Globus pallidus (tissue), 1 donor: ENCODE measurements around the gene ZNF37A.
"Not testable (repeated sequence)": the region's sequence is repeated elsewhere in the genome, so short reads cannot be mapped to it uniquely, and the experiment has no call there.

Experiments
- DNase-seq: peaks from one replicate; pipeline ENCODE4 v3.0.0-alpha.2; 2015; ENCODE audit warnings: low spot score

Gene ZNF37A

DNA sequence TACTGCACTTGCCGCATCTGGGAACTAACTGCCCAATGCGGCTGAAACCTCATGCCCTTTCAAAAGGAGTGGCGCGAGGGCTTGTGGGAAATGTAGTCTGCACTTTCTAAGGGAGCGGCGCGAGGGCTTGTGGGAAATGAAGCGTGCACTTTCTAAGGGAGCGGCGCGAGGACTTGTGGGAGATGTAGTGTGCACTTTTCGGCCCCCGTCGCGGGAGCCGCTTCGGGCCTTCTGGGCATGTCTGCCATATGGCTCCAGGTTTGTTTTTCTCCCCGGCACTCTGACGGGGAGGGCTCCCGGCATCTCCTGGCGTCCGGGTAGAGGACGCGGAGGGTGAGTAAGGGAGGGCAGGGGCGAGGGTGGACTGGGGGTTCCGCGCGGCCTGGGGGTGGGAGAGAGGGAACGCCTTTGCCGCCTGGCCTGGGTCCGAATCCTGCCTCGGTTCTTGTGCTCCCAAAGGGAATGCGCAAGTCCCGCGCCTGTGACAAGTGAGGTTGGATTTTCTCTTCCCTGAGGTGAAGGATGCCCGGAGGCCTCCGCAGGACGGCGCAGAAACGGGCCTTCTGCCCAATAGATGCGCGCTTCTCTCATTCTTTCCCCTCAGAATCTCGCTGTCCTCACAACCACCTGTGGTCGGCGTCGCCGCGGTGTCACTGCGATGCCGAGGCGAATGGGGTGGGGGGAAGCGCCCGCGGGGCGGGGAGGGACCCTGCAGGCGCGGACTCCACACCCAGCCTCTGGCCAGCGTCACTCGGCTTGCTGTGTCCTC lies at the start of gene ZNF37A:
ZNF37A (plus strand) TSS at position 180 of the 769 bp plus-strand sequence. CDS start 2,281 bp downstream, outside the sequence.
- DNase-seq: peak; percentile 96

DNA sequence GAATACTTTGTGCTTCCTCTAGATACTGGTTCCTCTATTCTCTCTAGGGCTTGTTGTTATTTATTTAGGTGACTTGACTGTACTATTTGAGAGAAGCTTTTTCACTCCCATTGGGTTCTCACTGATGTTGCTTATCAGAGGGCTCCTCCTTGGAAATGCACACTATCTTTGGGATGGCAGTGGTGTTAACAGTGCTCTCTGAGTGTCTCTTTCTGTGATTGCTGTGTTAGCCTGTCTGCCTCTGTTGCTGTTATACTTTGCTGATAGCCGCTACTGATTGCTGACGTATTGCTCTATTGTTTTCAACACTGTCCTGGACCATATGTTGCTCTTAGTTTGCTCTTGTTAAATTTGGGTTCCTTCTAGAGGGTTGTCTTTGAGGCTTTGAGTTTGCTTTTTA lies 49.0 kb upstream of the ZNF37A start:
- DNase-seq: no peak

DNA sequence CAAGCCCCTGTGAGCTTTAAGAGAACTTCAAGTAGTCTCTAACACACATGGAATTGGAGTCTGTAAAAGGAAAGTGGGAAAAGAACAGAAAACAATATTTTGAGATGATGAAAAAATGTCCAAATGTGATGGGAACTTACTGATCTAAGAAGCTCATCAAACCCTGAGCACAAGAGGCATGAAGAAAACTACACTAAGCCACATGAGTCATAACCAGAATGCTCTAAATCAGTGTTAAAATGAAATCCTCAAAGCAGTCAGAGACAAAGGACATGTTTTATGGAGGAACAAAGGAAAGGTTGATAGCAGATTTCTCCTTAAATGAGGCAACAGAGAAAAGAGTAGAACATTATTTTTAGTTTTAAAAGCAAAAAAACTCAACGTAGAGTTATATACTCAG lies 46.5 kb upstream of the ZNF37A start:
- no peak for DNase-seq

DNA sequence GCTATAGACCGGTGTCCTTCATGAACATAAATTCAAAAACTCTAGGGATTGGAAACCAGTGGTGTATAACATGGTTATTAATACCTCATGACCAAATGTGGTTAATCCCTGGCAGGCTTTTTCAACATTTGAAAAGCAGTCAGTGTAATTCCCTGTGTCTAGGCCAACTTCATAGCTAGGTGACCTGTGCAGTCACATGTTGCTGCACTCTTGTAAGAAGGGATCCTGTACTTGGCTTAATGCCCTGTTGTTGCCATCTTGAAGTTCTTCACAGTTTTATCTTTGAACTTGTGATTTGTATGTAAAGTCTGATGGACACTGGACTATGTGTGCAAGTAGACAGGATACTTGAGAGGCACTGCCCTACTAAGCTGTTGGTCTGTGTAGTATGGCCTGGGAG lies 43.9 kb upstream of the ZNF37A start:
- no peak for DNase-seq

DNA sequence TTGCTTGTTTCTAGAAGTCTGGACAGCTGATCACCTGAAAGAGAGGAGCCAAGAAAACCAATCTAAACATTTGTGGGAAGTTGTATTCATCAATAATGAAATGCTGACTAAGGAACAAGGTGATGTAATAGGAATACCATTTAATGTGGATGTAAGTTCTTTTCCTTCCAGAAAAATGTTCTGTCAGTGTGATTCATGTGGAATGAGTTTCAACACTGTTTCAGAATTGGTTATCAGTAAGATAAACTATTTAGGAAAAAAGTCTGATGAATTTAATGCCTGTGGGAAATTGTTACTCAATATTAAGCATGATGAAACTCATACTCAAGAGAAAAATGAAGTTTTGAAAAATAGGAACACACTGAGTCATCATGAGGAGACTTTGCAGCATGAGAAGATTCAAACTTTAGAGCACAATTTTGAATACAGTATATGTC lies 39.8 kb upstream of the ZNF37A start:
- no peak for DNase-seq

DNA sequence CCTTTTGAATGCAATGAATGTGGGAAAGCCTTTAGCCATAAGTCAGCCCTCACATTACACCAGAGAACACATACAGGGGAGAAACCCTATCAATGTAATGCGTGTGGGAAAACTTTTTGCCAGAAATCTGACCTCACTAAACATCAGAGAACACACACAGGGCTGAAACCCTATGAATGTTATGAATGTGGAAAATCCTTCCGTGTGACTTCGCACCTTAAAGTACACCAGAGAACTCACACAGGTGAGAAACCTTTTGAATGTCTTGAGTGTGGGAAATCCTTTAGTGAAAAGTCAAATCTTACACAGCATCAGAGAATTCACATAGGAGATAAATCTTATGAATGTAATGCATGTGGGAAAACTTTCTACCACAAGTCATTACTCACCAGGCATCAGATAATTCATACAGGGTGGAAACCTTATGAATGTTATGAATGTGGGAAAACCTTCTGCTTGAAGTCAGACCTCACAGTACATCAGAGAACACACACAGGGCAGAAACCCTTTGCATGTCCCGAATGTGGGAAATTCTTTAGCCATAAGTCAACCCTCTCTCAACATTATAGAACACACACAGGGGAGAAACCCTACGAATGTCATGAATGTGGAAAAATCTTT lies 38.8 kb upstream of the ZNF37A start:
- DNase-seq: not testable (repeated sequence)

DNA sequence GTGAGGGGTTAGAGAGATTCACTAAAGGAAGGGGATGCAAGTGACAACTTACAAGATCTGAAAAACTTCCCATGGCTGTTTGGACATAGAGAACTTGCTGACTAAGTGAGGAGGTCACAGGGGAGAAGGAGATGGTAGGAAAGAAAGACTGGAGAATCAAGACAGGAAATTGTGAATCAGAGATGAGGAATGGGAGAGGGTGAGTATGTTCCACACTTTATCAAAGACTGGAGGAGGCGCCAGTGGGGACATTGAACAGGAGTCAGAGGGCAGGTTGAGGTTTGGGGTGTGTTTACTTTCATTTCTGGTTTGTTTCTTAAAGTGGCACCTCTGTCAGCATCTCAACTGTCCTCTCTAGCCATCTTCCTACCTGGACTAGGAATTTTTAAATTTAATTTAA lies 24.5 kb upstream of the ZNF37A start:
- not testable (repeated sequence) for DNase-seq

DNA sequence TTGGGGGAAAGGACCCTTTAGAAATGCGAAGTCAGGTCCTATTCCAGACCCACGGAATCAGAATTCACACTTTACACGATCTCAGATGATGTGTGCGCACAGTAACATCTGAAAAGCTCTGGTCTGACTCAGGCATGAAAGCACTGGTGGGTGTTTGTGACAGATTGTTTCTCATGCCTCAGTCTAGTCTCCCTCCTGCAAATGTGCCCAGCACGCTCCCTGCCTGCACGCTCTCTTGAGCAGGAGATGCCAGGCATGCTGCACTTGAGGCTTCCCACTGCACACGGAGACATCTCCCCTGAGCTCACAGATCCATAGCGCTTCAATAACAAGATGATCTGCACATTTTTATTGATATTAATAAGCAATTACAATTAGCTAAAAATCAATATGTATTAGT lies 23.6 kb upstream of the ZNF37A start:
- no peak for DNase-seq

DNA sequence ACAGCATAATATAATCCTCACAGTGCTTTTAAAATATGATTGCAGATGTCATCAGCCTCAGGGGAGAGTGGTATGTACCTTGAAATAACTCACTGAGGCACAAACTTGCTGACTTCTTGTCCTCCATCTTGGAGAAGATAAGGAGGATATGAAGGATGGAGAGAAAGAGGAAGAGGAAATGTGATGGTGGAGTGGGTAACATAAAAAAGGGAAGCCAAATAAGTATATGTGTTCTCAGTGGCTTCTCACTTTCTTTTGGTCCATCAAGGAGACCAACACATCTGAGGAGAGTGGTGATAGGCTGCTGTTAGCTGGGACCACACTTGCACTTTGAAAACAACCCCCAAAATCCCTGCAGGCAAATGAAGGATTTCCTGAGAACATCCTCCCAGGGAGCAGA lies 21.6 kb upstream of the ZNF37A start:
- no peak for DNase-seq

DNA sequence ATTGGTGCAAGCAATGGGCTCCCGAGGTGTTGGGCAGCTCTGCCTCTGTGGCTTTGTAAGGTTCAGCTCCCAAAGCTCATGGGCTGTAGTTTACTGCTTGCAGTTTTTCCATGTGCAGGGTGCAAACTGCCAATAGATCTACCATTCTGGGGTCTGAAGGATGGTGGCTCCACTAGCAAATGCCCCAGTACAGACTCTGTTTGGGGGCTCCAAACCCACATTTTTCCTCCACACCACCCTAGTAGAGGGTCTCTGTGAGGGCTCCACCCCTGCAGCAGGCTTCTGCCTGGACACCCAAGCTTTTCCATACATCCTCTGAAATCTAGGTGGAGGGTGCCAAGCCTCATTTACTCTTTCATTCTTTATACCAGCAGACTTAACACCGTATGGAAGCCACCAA lies 17.4 kb upstream of the ZNF37A start:
- DNase-seq: no peak

DNA sequence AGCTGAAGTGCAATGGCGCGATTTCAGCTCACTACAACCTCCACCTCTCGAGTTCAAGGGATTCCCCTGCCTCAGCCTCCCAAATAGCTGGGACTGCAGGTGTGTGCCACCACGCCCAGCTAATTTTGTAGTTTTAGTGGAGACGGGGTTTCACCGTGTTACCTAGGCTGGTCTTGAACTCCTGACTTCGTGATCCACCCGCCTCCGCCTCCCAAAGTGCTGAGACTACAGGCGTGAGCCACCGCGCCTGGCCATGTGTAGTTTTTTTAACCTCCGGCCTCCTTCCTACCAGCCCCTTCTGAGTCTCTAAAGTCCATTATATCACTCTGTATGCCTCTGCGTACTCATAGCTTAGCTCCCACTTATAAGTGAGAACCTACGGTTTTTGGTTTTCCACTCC lies 819 bp upstream of the ZNF37A start:
- DNase-seq: not testable (repeated sequence)

DNA sequence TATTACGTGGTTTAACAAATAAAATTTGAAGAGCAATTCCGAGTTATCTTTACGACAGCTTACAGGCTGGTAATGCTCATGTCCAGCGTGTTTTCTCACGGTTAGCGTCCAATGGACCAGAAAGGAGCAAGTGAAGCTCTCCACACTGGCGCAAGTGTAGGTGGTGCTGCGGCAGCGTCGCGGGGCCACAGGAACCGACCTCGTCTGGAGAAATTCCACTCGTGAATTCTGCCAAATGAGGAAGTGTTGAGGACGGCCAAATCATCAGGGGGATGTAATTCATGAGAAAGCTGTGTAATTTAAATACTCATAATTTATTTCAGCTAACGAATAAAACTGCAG lies 350 bp upstream of the ZNF37A start:
- DNase-seq: no peak

DNA sequence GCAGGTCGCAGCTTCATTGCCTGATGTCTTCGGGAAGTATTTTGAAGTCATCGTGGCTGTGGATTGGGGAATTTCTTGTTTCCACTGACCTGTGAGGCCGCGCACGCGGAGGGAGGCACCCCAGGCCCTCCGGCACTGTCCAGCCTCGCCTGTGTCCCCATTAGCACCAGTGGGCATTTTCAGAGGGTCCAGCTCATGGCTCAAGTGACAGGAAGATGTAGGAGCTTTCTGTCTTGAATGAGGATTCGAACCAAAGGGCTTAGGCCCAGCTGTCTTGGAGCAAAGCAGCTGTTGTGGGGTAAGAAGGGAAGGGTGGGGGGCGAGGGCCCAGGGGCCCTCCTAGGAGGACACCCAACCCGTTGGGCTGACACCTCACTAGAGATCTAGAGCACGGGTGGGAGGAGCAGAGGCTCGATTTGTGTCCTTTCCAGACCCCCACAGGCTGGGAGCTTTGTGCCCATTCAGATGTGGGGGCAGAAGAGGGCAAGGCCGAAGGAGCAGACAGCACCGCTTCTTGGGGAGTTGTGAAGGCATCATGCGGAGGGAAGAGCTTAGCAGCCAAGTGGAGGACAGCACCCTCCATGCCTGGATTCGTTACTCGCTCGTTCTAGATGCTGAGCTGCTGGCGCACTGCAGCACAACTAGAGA lies 914 bp downstream of the ZNF37A start:
- DNase-seq: no peak

DNA sequence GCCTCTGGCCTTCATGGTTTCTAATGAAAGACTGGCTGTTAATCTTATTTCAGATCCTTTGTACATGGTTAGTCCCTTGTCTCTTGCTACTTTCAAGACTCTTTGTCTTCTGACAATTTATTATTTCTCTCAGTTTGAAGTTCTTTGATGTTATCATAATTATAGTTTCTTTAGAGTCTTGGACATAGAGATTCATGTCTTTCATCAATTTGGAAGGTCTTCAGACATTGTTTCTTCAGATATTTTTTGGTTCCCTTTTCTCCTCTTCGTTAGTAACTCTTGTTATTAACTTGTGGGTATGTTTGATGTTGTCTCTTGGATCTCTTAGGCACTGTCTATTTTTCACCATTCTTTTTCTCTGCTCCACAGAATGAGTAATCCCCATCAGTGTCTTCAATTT lies 8.7 kb downstream of the ZNF37A start:
- no peak for DNase-seq

DNA sequence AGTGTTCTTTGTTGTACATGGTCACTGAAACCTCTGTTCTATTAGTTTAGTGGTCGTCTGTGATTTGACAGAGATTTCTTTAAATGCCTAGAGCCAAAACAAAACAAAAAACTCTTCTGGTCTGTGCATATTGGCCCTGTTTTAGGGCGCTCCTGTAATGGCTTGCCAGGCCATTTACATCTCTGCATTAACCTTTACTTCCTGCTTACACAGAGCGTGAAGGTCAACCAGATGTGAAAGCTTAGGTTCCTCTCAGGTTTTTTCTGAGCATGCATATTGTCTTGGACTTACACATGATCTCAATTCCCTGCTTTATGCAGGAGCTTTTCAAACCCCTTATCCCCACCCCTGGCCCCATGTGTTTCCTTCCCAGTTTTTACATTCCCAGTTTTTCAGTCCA lies 9.6 kb downstream of the ZNF37A start:
- DNase-seq: no peak

DNA sequence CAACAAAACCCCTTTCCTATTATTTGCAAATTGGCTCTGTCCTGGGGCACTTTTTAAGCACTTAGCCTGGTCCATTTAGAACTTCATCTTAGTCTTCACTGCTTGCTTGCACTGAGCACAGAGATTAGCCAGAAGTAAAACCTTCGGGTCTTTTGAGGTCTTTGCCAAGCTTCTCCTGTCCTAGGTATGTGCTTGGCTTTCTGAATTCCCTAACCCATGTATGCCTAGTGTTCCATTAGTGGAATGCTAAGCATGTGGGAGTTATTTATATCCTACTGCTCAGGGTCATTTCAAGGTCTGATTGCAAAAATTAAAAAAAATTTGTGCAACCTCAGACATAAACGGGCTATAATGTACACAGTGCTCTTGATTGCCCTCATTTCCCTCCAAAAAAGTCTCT lies 18.0 kb downstream of the ZNF37A start:
- no peak for DNase-seq

DNA sequence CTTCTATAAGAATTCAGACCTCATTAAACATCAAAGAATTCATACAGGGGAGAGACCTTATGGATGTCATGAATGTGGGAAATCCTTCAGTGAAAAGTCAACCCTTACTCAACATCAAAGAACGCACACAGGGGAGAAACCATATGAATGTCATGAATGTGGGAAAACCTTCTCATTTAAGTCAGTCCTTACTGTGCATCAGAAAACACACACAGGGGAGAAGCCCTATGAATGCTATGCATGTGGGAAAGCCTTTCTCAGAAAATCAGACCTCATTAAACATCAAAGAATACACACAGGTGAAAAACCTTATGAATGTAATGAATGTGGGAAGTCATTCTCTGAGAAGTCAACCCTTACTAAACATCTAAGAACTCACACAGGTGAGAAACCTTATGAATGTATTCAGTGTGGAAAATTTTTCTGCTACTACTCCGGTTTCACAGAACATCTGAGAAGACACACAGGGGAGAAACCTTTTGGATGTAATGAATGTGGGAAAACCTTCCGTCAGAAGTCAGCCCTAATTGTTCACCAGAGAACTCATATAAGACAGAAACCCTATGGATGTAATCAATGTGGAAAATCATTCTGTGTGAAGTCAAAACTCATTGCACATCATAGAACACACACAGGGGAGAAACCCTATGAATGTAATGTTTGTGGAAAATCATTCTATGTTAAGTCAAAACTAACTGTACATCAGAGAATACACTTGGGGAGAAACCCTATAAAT lies 24.1 kb downstream of the ZNF37A start:
- DNase-seq: no peak

DNA sequence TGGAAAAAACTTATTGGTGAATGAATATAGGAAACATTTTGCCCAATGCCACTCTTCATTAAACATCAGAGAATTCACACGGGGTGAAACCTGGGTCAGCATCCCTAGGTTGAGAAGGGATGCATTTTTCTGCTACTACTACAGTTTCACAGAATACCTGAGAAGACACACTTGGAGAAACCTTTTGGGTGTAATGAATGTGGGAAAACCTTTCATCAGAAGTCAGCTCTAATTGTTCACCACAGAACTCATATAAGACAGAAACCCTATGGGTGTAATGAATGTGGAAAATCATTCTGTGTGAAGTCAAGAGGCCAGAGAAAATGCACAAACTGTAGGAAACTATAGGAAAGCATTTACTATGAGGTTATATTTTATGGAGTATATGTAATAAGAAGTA lies 24.9 kb downstream of the ZNF37A start:
- DNase-seq: no peak

DNA sequence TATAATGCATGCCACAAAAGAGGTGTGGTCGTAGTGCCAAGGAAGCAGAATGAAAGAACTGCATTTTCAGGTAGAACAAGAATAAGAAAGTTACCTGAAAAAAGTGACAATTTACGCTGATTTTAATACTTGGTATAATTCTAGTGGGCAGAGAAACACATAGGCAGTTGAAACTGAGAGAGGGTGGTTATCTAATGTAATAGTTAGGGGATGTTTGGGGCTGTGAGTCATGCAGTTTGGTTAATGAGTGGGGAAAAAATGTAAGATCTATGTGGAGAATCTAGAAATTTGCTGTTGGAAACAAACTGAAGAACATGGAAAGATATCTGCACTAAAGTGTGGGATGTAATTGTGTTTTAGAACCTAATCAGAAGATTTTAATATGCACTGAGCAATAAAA lies 33.7 kb downstream of the ZNF37A start:
- DNase-seq: no peak

DNA sequence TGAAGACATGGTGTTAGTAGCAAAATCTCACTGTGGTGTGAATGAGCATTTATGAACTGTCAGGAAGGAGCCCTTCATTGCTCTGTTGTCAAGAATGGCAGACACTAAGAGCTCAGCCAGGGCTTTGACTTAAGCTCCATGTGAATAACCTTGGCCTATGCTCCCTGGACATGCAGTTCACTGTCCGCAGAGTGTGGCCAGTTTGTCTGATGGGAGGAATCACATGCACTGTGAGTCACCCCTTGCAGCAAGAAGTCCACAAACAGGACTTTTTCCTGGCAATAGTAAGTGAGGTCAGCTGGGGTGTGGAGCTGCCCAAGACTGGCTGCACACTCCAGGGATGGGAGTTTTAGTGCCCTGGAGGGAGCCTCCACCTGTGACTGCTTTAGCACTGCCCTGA lies 49.5 kb downstream of the ZNF37A start:
- no peak for DNase-seq

DNA sequence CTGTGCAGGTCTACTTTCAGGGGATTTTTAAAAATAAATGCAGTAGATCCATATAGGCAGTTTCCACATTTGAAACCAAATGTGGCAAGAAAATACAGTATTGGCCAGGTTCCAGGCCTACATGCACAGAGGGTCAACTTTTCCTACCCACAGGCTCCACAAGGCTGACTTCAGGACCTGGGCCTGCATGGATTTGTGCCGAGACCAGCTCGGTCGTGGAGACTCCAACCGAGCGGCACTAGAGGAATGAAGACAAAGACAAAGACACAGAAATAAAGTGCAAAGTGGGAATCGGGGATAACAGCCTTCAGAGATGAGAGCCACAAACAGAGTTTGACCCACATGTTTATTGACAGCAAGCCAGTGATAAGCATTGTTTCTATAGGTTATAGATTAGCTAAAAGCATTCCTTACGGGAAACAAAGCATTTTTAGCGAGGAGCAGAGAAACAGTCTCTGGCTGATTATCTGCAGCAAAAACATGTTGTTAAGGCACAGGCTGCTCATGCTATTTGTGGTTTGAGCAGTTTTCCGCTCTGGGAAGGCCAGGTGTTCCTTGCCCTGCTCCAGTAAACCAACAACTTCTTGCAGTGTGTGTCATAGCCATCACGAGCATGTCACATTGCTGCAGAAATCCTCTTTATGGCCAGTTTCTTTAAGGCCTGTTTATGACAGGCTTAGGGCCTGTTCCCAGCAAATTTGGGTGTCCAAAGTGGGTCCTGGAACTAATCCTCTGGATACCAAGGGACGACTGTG lies 52.6 kb downstream of the ZNF37A start:
- DNase-seq: peak; percentile 15

DNA sequence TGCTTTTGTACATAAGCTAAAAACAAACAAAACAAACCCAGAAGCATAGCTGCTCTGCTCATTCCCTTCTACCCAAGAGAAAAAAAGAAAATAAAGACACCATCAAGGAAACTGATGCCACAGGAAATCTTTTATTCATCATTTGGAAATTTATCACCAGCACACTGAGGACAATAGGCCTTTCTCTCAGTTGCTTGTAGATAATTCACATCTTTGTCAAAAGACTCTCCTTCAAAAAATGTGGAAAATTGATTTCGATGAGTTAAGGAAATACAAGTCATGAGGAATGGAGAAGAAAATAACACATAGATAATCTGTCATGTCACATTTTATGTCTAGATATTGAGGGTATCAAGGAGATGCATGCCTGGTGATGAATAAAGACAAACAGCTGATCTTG lies 53.5 kb downstream of the ZNF37A start:
- DNase-seq: peak; percentile 39
